Measurements from ENCODE around the gene SMARCA2. TPM values are rescaled to one million over a fixed set of nuclear protein-coding genes. Genes with fewer than 3 reads are reported as not detected.
A peak's percentile ranks its signal among the peaks of the same experiment; 100 is the strongest.

The SMARCA2 gene
- total RNA-seq, 2 experiments from 2014 or later: 87.8 to 89.9 TPM

GRCh38 chr9:2217540-2217939 lies 202.4 kb downstream of the SMARCA2 start:
- H3K27ac Mint-ChIP-seq: no peak overlapping the region
- no peak for DNase-seq
- no peaks in the 10 kb centered on the region for H3K4me1 Mint-ChIP-seq (ENCODE audit: low read depth)
- no peaks in the 10 kb centered on the region for H3K27me3 Mint-ChIP-seq (ENCODE audit: low read depth)
- no peak overlapping the region for H3K4me3 Mint-ChIP-seq
- intact Hi-C loops (cut with micrococcal nuclease): no loop called here
- peaks cover 3% of the 10 kb centered on the region for H3K36me3 Mint-ChIP-seq (ENCODE audit: low read depth)
- CTCF ChIA-PET: no interaction called here
- no peaks in the 10 kb centered on the region for H3K9me3 Mint-ChIP-seq

GRCh38 chr9:2220036-2220435 lies 204.9 kb downstream of the SMARCA2 start:
- Mint-ChIP-seq H3K27ac (no peak overlapping the region), H3K27me3 (ENCODE audit: low read depth) (no peaks in the 10 kb centered on the region), H3K4me3 (no peak overlapping the region), H3K36me3 (ENCODE audit: low read depth) (peaks cover 3% of the 10 kb centered on the region), H3K4me1 (ENCODE audit: low read depth) (no peaks in the 10 kb centered on the region), H3K9me3 (peaks cover 2% of the 10 kb centered on the region)
- CTCF ChIA-PET: no interaction called here
- DNase-seq: no peak
- intact Hi-C loops (cut with micrococcal nuclease): no loop called here

- no peaks in the 10 kb centered on the region for H3K4me1 Mint-ChIP-seq (ENCODE audit: low read depth)
- no peak overlapping the region for H3K4me3 Mint-ChIP-seq
- no peaks in the 10 kb centered on the region for H3K27me3 Mint-ChIP-seq (ENCODE audit: low read depth)
- no peak for DNase-seq
- H3K36me3 Mint-ChIP-seq (ENCODE audit: low read depth): no peaks in the 10 kb centered on the region
- no peak overlapping the region for H3K27ac Mint-ChIP-seq
- CTCF ChIA-PET: no interaction called here
- intact Hi-C loops (cut with micrococcal nuclease): no loop called here
- H3K9me3 Mint-ChIP-seq: peaks cover 7% of the 10 kb centered on the region
Observed at GRCh38 chr9:2227144-2227867, 212.2 kb downstream of the SMARCA2 start.

GRCh38 chr9:2228132-2228531 lies 213.0 kb downstream of the SMARCA2 start:
- H3K4me3 Mint-ChIP-seq: no peak overlapping the region
- H3K9me3 Mint-ChIP-seq: peaks cover 4% of the 10 kb centered on the region
- no peaks in the 10 kb centered on the region for H3K36me3 Mint-ChIP-seq (ENCODE audit: low read depth)
- H3K4me1 Mint-ChIP-seq (ENCODE audit: low read depth): no peaks in the 10 kb centered on the region
- intact Hi-C loops (cut with micrococcal nuclease): no loop called here
- no peak overlapping the region for H3K27ac Mint-ChIP-seq
- CTCF ChIA-PET: no interaction called here
- DNase-seq: peak; percentile 43
- H3K27me3 Mint-ChIP-seq (ENCODE audit: low read depth): no peaks in the 10 kb centered on the region

GRCh38 chr9:2228641-2229040 lies 213.5 kb downstream of the SMARCA2 start:
- Mint-ChIP-seq H3K4me3 (no peak overlapping the region), H3K4me1 (ENCODE audit: low read depth) (no peaks in the 10 kb centered on the region), H3K36me3 (ENCODE audit: low read depth) (no peaks in the 10 kb centered on the region), H3K9me3 (peaks cover 4% of the 10 kb centered on the region), H3K27ac (no peak overlapping the region), H3K27me3 (ENCODE audit: low read depth) (no peaks in the 10 kb centered on the region)
- DNase-seq: no peak
- CTCF ChIA-PET: no interaction called here
- intact Hi-C loops (cut with micrococcal nuclease): no loop called here

GRCh38 chr9:2229109-2229721 lies 214.1 kb downstream of the SMARCA2 start:
- intact Hi-C loops (cut with micrococcal nuclease): no loop called here
- no peak for DNase-seq
- Mint-ChIP-seq H3K9me3 (peaks cover 4% of the 10 kb centered on the region), H3K4me1 (ENCODE audit: low read depth) (no peaks in the 10 kb centered on the region), H3K4me3 (no peak overlapping the region), H3K36me3 (ENCODE audit: low read depth) (no peaks in the 10 kb centered on the region), H3K27ac (no peak overlapping the region), H3K27me3 (ENCODE audit: low read depth) (no peaks in the 10 kb centered on the region)
- CTCF ChIA-PET: no interaction called here

- no peaks in the 10 kb centered on the region for H3K27me3 Mint-ChIP-seq (ENCODE audit: low read depth)
- no peak overlapping the region for H3K27ac Mint-ChIP-seq
- H3K36me3 Mint-ChIP-seq (ENCODE audit: low read depth): no peaks in the 10 kb centered on the region
- DNase-seq: no peak
- intact Hi-C loops (cut with micrococcal nuclease): loop anchor here (10.0 kb wide), 1 partner anchor 494 kb away; no protein-coding TSS in a partner anchor
- no peak overlapping the region for H3K4me3 Mint-ChIP-seq
- peaks cover 4% of the 10 kb centered on the region for H3K9me3 Mint-ChIP-seq
- CTCF ChIA-PET: no interaction called here
- H3K4me1 Mint-ChIP-seq (ENCODE audit: low read depth): no peaks in the 10 kb centered on the region
Observed at GRCh38 chr9:2230362-2230761, 215.2 kb downstream of the SMARCA2 start.

- Mint-ChIP-seq H3K27me3 (ENCODE audit: low read depth) (peaks cover 2% of the 10 kb centered on the region), H3K36me3 (ENCODE audit: low read depth) (no peaks in the 10 kb centered on the region), H3K27ac (no peak overlapping the region), H3K9me3 (peaks cover 4% of the 10 kb centered on the region), H3K4me1 (ENCODE audit: low read depth) (no peaks in the 10 kb centered on the region), H3K4me3 (no peak overlapping the region)
- CTCF ChIA-PET: no interaction called here
- no peak for DNase-seq
- intact Hi-C loops (cut with micrococcal nuclease): loop anchor here (10.0 kb wide), 1 partner anchor 494 kb away; no protein-coding TSS in a partner anchor
Observed at GRCh38 chr9:2231101-2231500, 216.0 kb downstream of the SMARCA2 start.

GRCh38 chr9:2231829-2232228 lies 216.7 kb downstream of the SMARCA2 start:
- intact Hi-C loops (cut with micrococcal nuclease): loop anchor here (10.0 kb wide), 1 partner anchor 493 kb away; no protein-coding TSS in a partner anchor
- Mint-ChIP-seq H3K4me1 (ENCODE audit: low read depth) (no peaks in the 10 kb centered on the region), H3K36me3 (ENCODE audit: low read depth) (no peaks in the 10 kb centered on the region), H3K4me3 (no peak overlapping the region), H3K27ac (no peak overlapping the region), H3K9me3 (peaks cover 4% of the 10 kb centered on the region), H3K27me3 (ENCODE audit: low read depth) (peaks cover 2% of the 10 kb centered on the region)
- CTCF ChIA-PET: interaction anchor here (1.2 kb wide), 1 partner anchor 724 kb away, joined by 3 read pairs; no protein-coding TSS in a partner anchor
- DNase-seq: no peak

- intact Hi-C loops (cut with micrococcal nuclease): loop anchor here (10.0 kb wide), 1 partner anchor 492 kb away; no protein-coding TSS in a partner anchor
Observed at GRCh38 chr9:2233274-2233673, 218.1 kb downstream of the SMARCA2 start.

GRCh38 chr9:2234371-2234893 lies 219.3 kb downstream of the SMARCA2 start:
- Mint-ChIP-seq H3K27me3 (ENCODE audit: low read depth) (peaks cover 4% of the 10 kb centered on the region), H3K27ac (no peak overlapping the region), H3K9me3 (peaks cover 4% of the 10 kb centered on the region), H3K4me3 (no peak overlapping the region), H3K36me3 (ENCODE audit: low read depth) (no peaks in the 10 kb centered on the region), H3K4me1 (ENCODE audit: low read depth) (no peaks in the 10 kb centered on the region)
- CTCF ChIA-PET: no interaction called here
- intact Hi-C loops (cut with micrococcal nuclease): loop anchor here (10.0 kb wide), 1 partner anchor 490 kb away; no protein-coding TSS in a partner anchor
- no peak for DNase-seq

More at GRCh38 chr9:2233274-2233673, 218.1 kb downstream of the SMARCA2 start:
- DNase-seq: no peak
- Mint-ChIP-seq H3K36me3 (ENCODE audit: low read depth) (no peaks in the 10 kb centered on the region), H3K9me3 (peaks cover 4% of the 10 kb centered on the region), H3K4me3 (no peak overlapping the region), H3K27me3 (ENCODE audit: low read depth) (peaks cover 4% of the 10 kb centered on the region), H3K27ac (no peak overlapping the region), H3K4me1 (ENCODE audit: low read depth) (no peaks in the 10 kb centered on the region)
- CTCF ChIA-PET: no interaction called here

GRCh38 chr9:2235623-2236022 lies 220.5 kb downstream of the SMARCA2 start:
- Mint-ChIP-seq H3K27ac (no peak overlapping the region), H3K4me3 (no peak overlapping the region), H3K9me3 (no peaks in the 10 kb centered on the region), H3K27me3 (ENCODE audit: low read depth) (peaks cover 8% of the 10 kb centered on the region), H3K4me1 (ENCODE audit: low read depth) (no peaks in the 10 kb centered on the region), H3K36me3 (ENCODE audit: low read depth) (no peaks in the 10 kb centered on the region)
- no peak for DNase-seq
- CTCF ChIA-PET: no interaction called here
- intact Hi-C loops (cut with micrococcal nuclease): loop anchor here (10.0 kb wide), 1 partner anchor 489 kb away; no protein-coding TSS in a partner anchor
